Ovary (tissue), 9 donors: ENCODE results near the gene CCL4. TPM values are rescaled to one million over a fixed set of nuclear protein-coding genes. Genes with fewer than 3 reads are reported as not detected.
"Not testable (repeated sequence)": the region's sequence is repeated elsewhere in the genome, so short reads cannot be mapped to it uniquely, and the experiment has no call there.

Experiments used
- DNase-seq, 5 donors: peaks; one replicate each; pipeline ENCODE4 v3.0.0-alpha.2; 2019 to 2020
- H3K27ac ChIP-seq, 2 donors: fragments of 200-600 bp; one replicate each; pipeline versions ENCODE4 v1.5.1 to v1.8.0; 2019 to 2022
- H3K27me3 ChIP-seq: fragments of 200-600 bp; one replicate; pipeline ENCODE4 v1.8.0; 2022
- H3K36me3 ChIP-seq: fragments of 200-600 bp; sonication (generic); one replicate; pipeline ENCODE4 v1.5.1; 2019
- H3K4me1 ChIP-seq: one replicate; pipeline ENCODE4 v1.8.1; 2013; ENCODE audit warnings: mild to moderate bottlenecking, moderate library complexity; ENCODE audit not compliant: insufficient read depth
- H3K4me3 ChIP-seq: fragments of 200-600 bp; sonication (generic); one replicate; pipeline ENCODE4 v1.5.1; 2017
- H3K9me3 ChIP-seq, 2 donors: fragments of 200-600 bp in 1 of 2; sonication (generic) in 1 of 2; one replicate each; pipeline versions ENCODE4 v1.5.1 to v1.8.1; 2013 to 2019; ENCODE audit warnings: mild to moderate bottlenecking in 1 of 2, moderate library complexity in 1 of 2
- CTCF ChIP-seq, 3 donors: fragments of 450-650 bp in 2 of 3; fragments of 200-600 bp in 1 of 3; IDR thresholded peaks; one replicate each; pipeline versions ENCODE4 v1.5.1 to v1.8.0; 2016 to 2022; ENCODE audit warnings: antibody characterized with exemption in 3 of 3, mild to moderate bottlenecking in 1 of 3
- EP300 ChIP-seq: sonication (generic); formaldehyde crosslinking; IDR thresholded peaks from one replicate; pipeline ENCODE4 v1.6.1; 2017; ENCODE audit warnings: antibody characterized with exemption
- POLR2A ChIP-seq: fragments of 450-650 bp; IDR thresholded peaks from one replicate; pipeline ENCODE4 v1.6.1; 2017; ENCODE audit warnings: antibody characterized with exemption, mild to moderate bottlenecking, moderate library complexity
- WGBS, 3 donors: extraction: QIAGEN DNeasy Blood & Tissue Kit in 1 of 3; methylation state at CpG; one replicate each; pipeline versions ENCODE4 v1.1.5 to v1.1.7; 2013 to 2017; 5-methylcytosine and 5-hydroxymethylcytosine counted together
- intact Hi-C, 4 donors: fragments of 100-400 bp; cut with DNase I; formaldehyde crosslinking; loops; one replicate each; pipeline versions ENCODE4 v1.11.0 to v1.15.1; 2022 to 2023
- polyA plus RNA-seq, 2 donors: library from polyadenylated mRNA; stranded (reverse); fragments of 200-250 nt in 1 of 2; fragments of 350-450 nt in 1 of 2; fragmentation: Illumina TruSeq in 1 of 2; extraction: RNeasy Lipid Tissue Mini Kit (QIAGEN cat#74804) in 1 of 2; gene quantifications; one replicate each; pipeline ENCODE4 v1.2.3, GENCODE V29; 2013 to 2014
- total RNA-seq, 7 donors: library from RNA; depleted of rRNA in 2 of 7; stranded (reverse); fragments of >200 nt in 2 of 7; fragmentation: NEBNext Ultra II Directional in 3 of 7; extraction: Animal tissue kit (Norgen Biotek cat#: 25700) in 3 of 7; gene quantifications; one replicate each; pipeline versions ENCODE4 v1.1.0 to v1.2.4, GENCODE V29; 2016 to 2023
- donor health status: DM: no; HTN: no; CAD: no; lungs with moderate emphysema.
- donor health status: DM: no; HTN: no; CAD: no.
- donor health status: Bipolar disorder and iron deficiency.
- donor health status: DM: yes; HTN: yes; CAD: no.
- donor health status: DM: no; HTN: no; CAD: no.
- donor health status: DM: yes; HTN: yes; CAD: no.

The CCL4 gene
- total and polyA plus RNA-seq, 9 donors, result 1.1 to 17.2 (median 2.3) TPM

GRCh38 chr17:36074365-36074764, 29.3 kb upstream of the CCL4 start:
- WGBS, 3 donors, result 82 to 86% (median 83%) methylated on average over 1 of the region's 1 CpG
- no peak for DNase-seq
- Histone ChIP-seq H3K27ac (no peak overlapping the region), H3K36me3 (no peaks in the 10 kb centered on the region), H3K4me3 (no peak overlapping the region), H3K4me1 (no peaks in the 10 kb centered on the region), H3K9me3 (no peaks in the 10 kb centered on the region), H3K27me3 (no peaks in the 10 kb centered on the region)
- intact Hi-C loops, result no loop called here
- no peak for TF ChIP-seq EP300
- no peak for TF ChIP-seq CTCF (IDR thresholded peaks at IDR 0.05)
- TF ChIP-seq POLR2A, result no peak

- DNase-seq, H3K36me3 ChIP-seq, H3K27me3 ChIP-seq, H3K27ac ChIP-seq, H3K4me3 ChIP-seq, H3K9me3 ChIP-seq, H3K4me1 ChIP-seq, intact Hi-C loops: not testable (repeated sequence)
- 69 to 75% (median 73%) methylated on average over 5 of the region's 5 CpGs for WGBS, 3 donors
These were observed 21.8 kb upstream of the CCL4 start for GRCh38 chr17:36081681-36082471.

GRCh38 chr17:36082482-36083120, 21.0 kb upstream of the CCL4 start:
- intact Hi-C loops, H3K27ac ChIP-seq, H3K36me3 ChIP-seq, H3K4me3 ChIP-seq, DNase-seq, H3K4me1 ChIP-seq, H3K9me3 ChIP-seq, H3K27me3 ChIP-seq: not testable (repeated sequence)
- WGBS, 3 donors, result 54 to 73% (median 69%) methylated on average over 7 to 8 of the region's 8 CpGs

- 82 to 89% (median 85%) methylated on average over 2 of the region's 2 CpGs for WGBS, 3 donors
- DNase-seq, intact Hi-C loops: not testable (repeated sequence)
These were observed 19.9 kb upstream of the CCL4 start for GRCh38 chr17:36083691-36084090.

GRCh38 chr17:36085765-36086164, 17.9 kb upstream of the CCL4 start:
- no peaks in the 10 kb centered on the region for H3K36me3 ChIP-seq
- DNase-seq, result no peak
- no peak for TF ChIP-seq EP300
- no peak for TF ChIP-seq CTCF (IDR thresholded peaks at IDR 0.05)
- WGBS, 3 donors, result 5 to 29% (median 15%) methylated on average over 1 of the region's 1 CpG
- no peaks in the 10 kb centered on the region for H3K4me1 ChIP-seq
- no peak overlapping the region for H3K4me3 ChIP-seq
- intact Hi-C loops, result loop anchor here in 1 of 4 donors (5.0 kb wide), 1 partner anchor 1188 kb away; no protein-coding TSS in a partner anchor
- H3K27ac ChIP-seq, result no peak overlapping the region
- no peaks in the 10 kb centered on the region for H3K9me3 ChIP-seq
- no peaks in the 10 kb centered on the region for H3K27me3 ChIP-seq

More at GRCh38 chr17:36083691-36084090, 19.9 kb upstream of the CCL4 start:
- not testable (repeated sequence) for H3K4me1 ChIP-seq, H3K36me3 ChIP-seq, H3K27me3 ChIP-seq, H3K27ac ChIP-seq, H3K4me3 ChIP-seq, H3K9me3 ChIP-seq

GRCh38 chr17:36086791-36087190, 16.8 kb upstream of the CCL4 start:
- Histone ChIP-seq H3K27me3 (no peaks in the 10 kb centered on the region), H3K4me1 (no peaks in the 10 kb centered on the region), H3K27ac (no peak overlapping the region), H3K9me3 (no peaks in the 10 kb centered on the region), H3K4me3 (no peak overlapping the region), H3K36me3 (no peaks in the 10 kb centered on the region)
- intact Hi-C loops, result loop anchor here in 1 of 4 donors (5.0 kb wide), 1 partner anchor 1189 kb away; no protein-coding TSS in a partner anchor
- 39 to 60% (median 60%) methylated on average over 1 of the region's 1 CpG for WGBS, 3 donors
- TF ChIP-seq CTCF (IDR thresholded peaks at IDR 0.05) (no peak), EP300 (no peak), POLR2A (no peak)
- no peak for DNase-seq

GRCh38 chr17:36087471-36087870, 16.2 kb upstream of the CCL4 start:
- H3K4me1 ChIP-seq, H3K27ac ChIP-seq, H3K36me3 ChIP-seq, H3K27me3 ChIP-seq, H3K4me3 ChIP-seq, H3K9me3 ChIP-seq, DNase-seq: not testable (repeated sequence)
- WGBS, 3 donors, result 91 to 100% (median 95%) methylated on average over 1 to 3 of the region's 3 CpGs
- intact Hi-C loops, result loop anchor here in 1 of 4 donors (5.0 kb wide), 1 partner anchor 1190 kb away; no protein-coding TSS in a partner anchor

GRCh38 chr17:36087897-36088572, 15.6 kb upstream of the CCL4 start:
- 78 to 83% (median 79%) methylated on average over 9 to 10 of the region's 10 CpGs for WGBS, 3 donors
- intact Hi-C loops, result loop anchor here in 1 of 4 donors (5.0 kb wide), 1 partner anchor 1191 kb away; no protein-coding TSS in a partner anchor

More at GRCh38 chr17:36087897-36088572, 15.6 kb upstream of the CCL4 start:
- not testable (repeated sequence) for H3K36me3 ChIP-seq, DNase-seq, H3K4me1 ChIP-seq, H3K9me3 ChIP-seq, H3K4me3 ChIP-seq, H3K27ac ChIP-seq, H3K27me3 ChIP-seq
